Testis (tissue), 2 donors: ENCODE measurements around the gene CADPS.

Source experiments
- POLR2A ChIP-seq: fragments of 450-650 bp; IDR thresholded peaks from one replicate; pipeline ENCODE4 v1.6.1; 2017; ENCODE audit warnings: antibody characterized with exemption, mild to moderate bottlenecking, moderate library complexity
- TF ChIP-seq, protein P1 (sequence below), 3 experiments: fragments of 450-650 bp in 2 of 3; fragments of 200-600 bp in 1 of 3; sonication (generic) in 1 of 3; IDR thresholded peaks; one replicate each; pipeline ENCODE4 v1.5.1; 2016 to 2019; ENCODE audit warnings: antibody characterized with exemption in 3 of 3, mild to moderate bottlenecking in 2 of 3, moderate library complexity in 1 of 3

- TF ChIP-seq, protein P1, sequence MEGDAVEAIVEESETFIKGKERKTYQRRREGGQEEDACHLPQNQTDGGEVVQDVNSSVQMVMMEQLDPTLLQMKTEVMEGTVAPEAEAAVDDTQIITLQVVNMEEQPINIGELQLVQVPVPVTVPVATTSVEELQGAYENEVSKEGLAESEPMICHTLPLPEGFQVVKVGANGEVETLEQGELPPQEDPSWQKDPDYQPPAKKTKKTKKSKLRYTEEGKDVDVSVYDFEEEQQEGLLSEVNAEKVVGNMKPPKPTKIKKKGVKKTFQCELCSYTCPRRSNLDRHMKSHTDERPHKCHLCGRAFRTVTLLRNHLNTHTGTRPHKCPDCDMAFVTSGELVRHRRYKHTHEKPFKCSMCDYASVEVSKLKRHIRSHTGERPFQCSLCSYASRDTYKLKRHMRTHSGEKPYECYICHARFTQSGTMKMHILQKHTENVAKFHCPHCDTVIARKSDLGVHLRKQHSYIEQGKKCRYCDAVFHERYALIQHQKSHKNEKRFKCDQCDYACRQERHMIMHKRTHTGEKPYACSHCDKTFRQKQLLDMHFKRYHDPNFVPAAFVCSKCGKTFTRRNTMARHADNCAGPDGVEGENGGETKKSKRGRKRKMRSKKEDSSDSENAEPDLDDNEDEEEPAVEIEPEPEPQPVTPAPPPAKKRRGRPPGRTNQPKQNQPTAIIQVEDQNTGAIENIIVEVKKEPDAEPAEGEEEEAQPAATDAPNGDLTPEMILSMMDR (IDR thresholded peaks at IDR 0.05), result no peak
- TF ChIP-seq POLR2A, result no peak
Observed at GRCh38 chr3:62712746-62713145, 162.5 kb downstream of the CADPS start.
